Ectodermal cell (in vitro differentiated cells): ENCODE data around the gene SHLD2.
"Not testable (repeated sequence)": the region's sequence is repeated elsewhere in the genome, so short reads cannot be mapped to it uniquely, and the experiment has no call there.

Source experiments
- H3K27ac ChIP-seq: 2 replicates; pipeline ENCODE4 v1.7.0; 2013; ENCODE audit warnings: mild to moderate bottlenecking, low read depth, low read length; ENCODE audit not compliant: insufficient read depth, poor library complexity, severe bottlenecking
- H3K27me3 ChIP-seq: 2 replicates; pipeline ENCODE4 v1.7.0; 2013; ENCODE audit warnings: mild to moderate bottlenecking, low read length; ENCODE audit not compliant: insufficient read depth, control insufficient read depth, poor library complexity, severe bottlenecking
- H3K36me3 ChIP-seq: one replicate; pipeline ENCODE4 v1.7.0; 2013; ENCODE audit warnings: low read length; ENCODE audit not compliant: control insufficient read depth, insufficient read depth
- H3K4me1 ChIP-seq: one replicate; pipeline ENCODE4 v1.7.0; 2013; ENCODE audit warnings: low read length; ENCODE audit not compliant: control insufficient read depth, insufficient read depth
- H3K4me3 ChIP-seq: 2 replicates; pipeline ENCODE4 v1.7.0; 2013; ENCODE audit warnings: low read depth, low read length, control low read depth; ENCODE audit not compliant: insufficient read depth
- H3K9me3 ChIP-seq: 2 replicates; pipeline ENCODE4 v1.7.0; 2013; ENCODE audit warnings: mild to moderate bottlenecking, low read length, moderate library complexity; ENCODE audit not compliant: control insufficient read depth
- WGBS, 2 experiments: methylation state at CpG; one replicate each; pipeline ENCODE4 v1.1.7; 2013; ENCODE audit warnings: missing lambda C conversion rate in 2 of 2; 5-methylcytosine and 5-hydroxymethylcytosine counted together

SHLD2 gene

DNA sequence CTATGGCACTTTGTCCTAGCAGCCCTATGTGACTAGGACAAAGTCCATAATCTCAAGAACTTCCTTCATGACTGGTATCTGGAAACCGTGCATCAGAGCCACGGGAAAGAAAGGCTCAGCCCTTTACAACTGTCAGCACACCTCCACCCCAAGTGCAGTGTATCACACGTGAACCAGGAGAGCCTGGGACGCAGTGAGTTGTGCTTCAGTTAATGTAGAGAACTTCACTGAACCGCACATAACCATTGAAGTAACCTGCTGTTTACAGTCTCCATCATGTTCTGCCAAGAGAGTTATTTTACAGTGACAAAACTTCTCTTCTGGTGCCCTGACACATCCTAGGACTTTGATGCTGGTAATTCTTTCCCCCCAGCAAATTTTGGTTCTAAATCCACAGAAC is 142.2 kb downstream of the SHLD2 start:
- H3K27ac ChIP-seq, H3K9me3 ChIP-seq, H3K4me1 ChIP-seq, H3K27me3 ChIP-seq, H3K36me3 ChIP-seq, H3K4me3 ChIP-seq: not testable (repeated sequence)
- WGBS, 2 experiments: 94 to 98% methylated on average over 3 of the region's 5 CpGs

DNA sequence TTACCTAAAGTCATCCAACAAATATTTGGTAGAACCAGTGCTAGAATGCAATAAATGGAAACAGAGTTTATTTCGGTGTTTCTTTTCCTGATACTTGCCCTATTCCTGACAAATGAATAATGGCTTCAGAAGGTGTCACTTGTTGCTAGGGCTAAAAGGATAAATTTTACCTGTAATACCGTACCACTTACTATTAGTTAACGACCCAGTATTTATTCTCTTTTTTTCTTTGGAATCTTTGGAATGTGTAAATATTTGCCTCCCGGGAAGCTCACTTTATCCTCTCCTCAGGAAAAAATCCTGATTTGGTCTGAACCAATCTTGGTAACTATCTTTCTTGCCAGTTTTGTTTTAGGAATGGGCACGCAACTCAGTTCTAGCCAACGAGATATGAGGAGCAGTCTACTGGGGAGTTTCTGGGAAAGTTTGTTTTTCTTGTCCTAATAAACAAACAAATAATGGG is 144.4 kb downstream of the SHLD2 start:
- not testable (repeated sequence) for H3K27ac ChIP-seq, H3K4me1 ChIP-seq, H3K27me3 ChIP-seq, H3K9me3 ChIP-seq, H3K4me3 ChIP-seq, H3K36me3 ChIP-seq
- no CpG with 5 or more reads among the region's 6 CpGs for WGBS, 2 experiments
